ENCODE results near the gene RAC2.
"Not testable (repeated sequence)": the region's sequence is repeated elsewhere in the genome, so short reads cannot be mapped to it uniquely, and the experiment has no call there.

RAC2 gene

DNA sequence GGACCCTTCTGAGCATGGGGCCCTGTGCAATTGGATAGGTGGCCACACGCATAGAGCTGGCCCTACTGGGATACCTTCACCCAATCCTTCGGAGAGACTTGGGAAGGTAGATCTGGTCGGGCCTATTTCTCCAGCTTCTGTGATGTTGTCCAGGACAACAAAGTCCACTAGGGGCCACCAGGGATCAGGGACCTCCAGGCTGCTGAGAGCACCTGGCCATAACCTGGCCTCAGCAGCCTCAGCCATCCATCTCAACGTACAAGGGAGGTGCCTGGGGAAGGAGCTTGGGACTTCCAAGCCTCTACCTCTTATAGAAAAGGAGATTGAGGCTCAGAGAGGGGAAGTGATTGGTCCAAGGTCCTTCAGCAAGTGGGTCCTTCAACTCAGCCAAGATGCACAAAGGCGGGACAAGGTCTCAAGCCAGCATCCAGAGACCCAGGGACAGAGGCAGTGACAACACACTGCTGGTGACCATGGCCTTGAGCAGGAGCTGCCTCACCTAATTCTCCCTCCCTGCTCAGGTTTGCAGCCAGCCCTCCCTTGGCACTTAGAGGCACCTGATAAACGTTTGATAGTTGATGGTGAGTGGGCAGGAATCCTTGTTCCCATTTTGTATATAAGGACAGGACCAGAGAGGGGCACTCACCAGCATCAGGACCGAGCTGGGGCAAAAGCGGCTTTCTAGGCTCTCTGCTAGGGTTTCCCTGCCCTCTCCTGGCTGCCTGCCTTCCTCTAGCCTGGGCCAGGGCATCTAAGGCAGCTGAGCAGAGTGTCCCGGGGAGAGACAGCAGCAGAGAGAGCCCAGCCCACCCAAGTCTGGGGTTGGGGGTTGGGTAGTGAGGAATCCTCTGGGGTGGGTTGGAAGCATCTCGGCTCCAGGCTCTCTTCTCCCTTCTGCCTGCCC, 4.5 kb downstream of the RAC2 start:
- Histone ChIP-seq H3K36me3 (ENCODE audit: insufficient read depth, low read depth, low read length) (no peaks in the 10 kb centered on the region), H3K27ac (ENCODE audit: low read length) (no peak overlapping the region), H3K4me1 (ENCODE audit: insufficient read depth, low read length) (no peaks in the 10 kb centered on the region), H3K9me3 (ENCODE audit: insufficient read depth, low read depth, low read length) (no peaks in the 10 kb centered on the region), H3K27me3 (ENCODE audit: insufficient read depth, low read length) (no peaks in the 10 kb centered on the region), H3K4me3 (ENCODE audit: low read length) (no peak overlapping the region), H3K9ac (ENCODE audit: low read depth, low read length) (no peak overlapping the region)

DNA sequence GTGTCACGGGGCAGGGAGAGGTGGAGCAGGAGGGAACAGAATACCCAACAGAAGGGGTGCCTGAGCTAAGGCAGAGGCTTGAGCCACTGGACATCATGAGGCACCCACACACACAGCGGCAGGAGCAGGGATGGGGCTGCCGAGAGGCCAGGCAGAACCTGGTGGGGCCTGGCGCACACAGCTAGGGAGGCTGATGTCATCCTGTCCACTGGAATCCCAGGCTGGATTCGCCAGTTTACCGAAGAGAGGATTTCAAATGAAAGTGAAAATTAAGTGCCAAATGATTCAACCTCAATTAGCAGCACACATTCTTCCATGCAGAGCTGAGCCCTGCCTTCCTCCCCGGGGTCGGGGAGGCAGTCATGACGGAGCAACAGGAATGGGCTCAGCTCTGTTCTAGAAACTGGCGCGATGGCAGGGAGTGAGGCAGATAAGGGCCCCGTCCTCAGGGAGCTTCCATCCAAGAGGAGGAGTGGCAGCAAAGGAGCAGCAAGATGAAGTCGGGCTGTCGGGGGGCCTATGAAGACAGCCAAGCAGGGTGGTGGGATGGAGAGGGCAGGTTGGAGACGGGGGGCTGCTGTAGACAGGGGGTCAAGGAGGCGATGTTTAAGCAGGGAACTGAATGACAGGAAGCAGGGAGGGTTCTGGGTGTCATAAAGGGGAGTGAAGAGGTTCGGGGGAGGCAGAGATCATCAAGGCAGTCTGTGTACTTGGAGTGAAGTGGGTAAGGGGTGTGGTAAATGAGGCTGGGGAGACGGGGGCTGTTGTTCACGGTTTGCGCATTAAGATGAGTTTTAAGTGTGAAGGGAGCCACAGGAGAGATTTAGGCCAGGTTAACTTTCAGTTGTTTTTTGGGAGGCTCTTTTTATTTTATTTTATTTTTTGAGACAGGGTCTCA, 6.4 kb downstream of the RAC2 start:
- Histone ChIP-seq H3K4me1 (ENCODE audit: insufficient read depth, low read length) (no peaks in the 10 kb centered on the region), H3K36me3 (ENCODE audit: insufficient read depth, low read depth, low read length) (no peaks in the 10 kb centered on the region), H3K9ac (ENCODE audit: low read depth, low read length) (no peak overlapping the region), H3K27ac (ENCODE audit: low read length) (no peak overlapping the region), H3K9me3 (ENCODE audit: insufficient read depth, low read depth, low read length) (no peaks in the 10 kb centered on the region), H3K4me3 (ENCODE audit: low read length) (no peak overlapping the region), H3K27me3 (ENCODE audit: insufficient read depth, low read length) (no peaks in the 10 kb centered on the region)

DNA sequence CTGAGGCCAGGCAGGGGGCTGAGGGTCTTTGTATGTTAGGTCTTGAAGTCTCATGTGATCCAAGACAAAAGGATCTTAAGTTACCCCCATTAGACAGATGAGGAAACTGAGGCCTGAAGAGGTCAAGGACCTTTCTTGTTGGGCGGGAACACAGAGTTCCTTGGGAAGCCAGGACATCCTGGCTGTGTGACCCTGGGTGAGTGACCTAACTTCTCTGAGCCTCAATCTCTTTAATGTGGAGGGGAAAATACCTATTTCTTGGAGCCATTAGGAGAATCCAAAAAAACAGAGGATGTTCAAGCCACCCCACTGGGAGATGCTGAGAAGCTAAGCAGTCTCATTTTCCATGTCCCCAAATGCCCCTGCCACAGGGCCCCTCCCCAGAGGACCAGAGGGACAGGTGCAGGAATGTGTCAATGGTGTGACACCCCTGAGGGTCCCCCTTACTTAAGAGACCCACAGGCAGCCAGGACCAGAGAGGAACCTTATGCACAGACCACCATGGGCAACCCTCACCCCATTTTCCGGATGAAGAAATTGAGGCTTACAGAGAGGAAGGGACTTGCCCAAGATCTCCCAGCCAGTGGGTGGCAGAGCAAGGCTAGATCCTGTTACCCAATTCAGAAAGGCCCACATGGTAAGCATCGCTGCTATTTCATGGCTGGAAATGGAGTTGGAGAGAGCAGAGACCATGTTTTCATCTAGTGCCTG, 8.0 kb downstream of the RAC2 start:
- Histone ChIP-seq H3K36me3 (ENCODE audit: insufficient read depth, low read depth, low read length) (no peaks in the 10 kb centered on the region), H3K9me3 (ENCODE audit: insufficient read depth, low read depth, low read length) (no peaks in the 10 kb centered on the region), H3K27me3 (ENCODE audit: insufficient read depth, low read length) (no peaks in the 10 kb centered on the region), H3K27ac (ENCODE audit: low read length) (no peak overlapping the region), H3K4me1 (ENCODE audit: insufficient read depth, low read length) (no peaks in the 10 kb centered on the region), H3K9ac (ENCODE audit: low read depth, low read length) (no peak overlapping the region), H3K4me3 (ENCODE audit: low read length) (no peak overlapping the region)

DNA sequence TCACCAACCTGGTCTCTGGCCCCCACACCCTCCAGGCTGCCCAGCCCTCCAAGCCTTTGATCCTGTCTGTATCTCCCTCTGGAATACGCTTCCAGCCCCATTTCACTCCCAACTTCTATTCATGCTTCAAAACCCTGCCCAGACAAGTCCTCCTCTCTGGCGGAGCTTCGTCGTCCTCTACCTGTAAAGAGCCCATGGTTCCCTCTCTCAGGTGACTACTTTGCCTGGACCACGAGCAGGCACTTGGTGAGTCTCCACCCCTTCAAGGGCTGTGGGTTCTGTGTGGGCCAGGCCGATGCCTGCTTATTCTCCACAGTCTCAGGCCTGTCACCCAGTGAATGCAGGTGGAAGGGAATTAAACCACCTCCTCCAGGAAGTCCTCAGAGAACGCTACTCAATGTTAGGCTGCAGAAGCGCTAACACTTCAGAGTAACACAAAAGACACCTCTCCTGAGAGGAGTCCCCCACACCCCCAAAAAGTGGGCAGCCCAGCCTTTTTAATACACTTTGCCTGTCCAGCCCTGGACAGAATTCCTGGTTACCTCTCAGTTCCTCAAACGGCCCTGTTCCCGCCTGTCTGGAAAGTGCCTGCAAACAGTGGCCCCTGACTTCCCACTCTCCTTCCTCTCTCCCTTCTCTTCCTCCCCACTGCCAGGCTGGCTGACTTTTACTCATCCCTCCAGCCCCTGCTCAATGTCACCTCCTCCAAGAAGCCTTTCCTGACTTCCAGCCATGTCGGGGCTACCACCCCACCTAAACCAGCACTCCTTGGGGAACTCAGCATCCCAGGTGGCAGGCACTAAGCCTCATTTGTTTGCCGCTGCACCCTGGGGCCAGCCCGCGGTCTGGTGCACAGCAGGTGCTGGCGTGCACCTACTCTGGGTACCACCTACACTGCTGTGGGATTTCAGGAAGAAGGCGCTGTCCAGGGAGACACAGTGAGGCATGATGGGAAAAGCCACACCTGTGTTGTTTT, 9.0 kb downstream of the RAC2 start:
- H3K4me1 ChIP-seq (ENCODE audit: insufficient read depth, low read length) = no peaks in the 10 kb centered on the region

DNA sequence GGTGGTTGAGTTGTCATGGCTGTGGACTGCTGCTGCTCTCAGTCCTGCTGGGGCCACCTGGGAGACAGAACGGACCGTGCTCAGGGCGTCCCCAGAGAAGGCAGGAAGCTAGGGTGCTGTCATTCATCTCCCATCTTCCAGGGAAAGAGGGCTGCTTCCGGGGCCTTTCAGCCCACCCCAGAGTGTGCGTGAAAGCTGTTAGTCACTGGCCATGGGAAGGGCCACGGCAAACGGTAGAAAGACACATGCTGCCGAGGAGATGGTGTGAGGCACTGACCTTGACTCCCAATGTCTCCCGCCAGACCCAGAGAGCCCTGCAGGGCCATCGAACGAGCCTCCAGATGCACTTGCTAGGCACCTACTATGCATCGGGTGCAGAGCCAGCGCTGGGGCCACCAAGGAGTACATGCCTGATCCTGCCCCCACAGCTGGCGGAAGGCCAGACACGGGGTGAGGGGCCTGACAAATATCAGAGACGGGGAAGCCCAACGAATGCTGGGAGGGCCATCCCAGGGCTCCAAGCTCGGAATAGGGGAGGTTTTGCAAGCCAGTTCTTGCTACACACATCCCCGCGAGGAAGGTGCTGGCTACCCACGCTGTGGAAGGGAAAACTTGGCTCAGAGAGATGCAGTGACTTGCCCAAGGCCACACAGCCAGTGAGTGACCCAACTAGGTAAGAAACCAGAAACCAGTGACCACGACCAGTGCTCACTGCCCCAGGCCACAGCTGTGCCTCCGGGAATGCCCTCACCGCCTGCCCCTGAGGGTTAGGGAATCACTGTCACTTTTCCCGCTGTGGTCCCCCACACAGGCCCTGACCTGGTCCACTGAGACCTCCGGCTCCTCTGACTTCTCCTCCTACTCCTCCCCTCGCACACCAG, 10.1 kb downstream of the RAC2 start:
- Histone ChIP-seq H3K27me3 (ENCODE audit: insufficient read depth, low read length) (no peaks in the 10 kb centered on the region), H3K9me3 (ENCODE audit: insufficient read depth, low read depth, low read length) (no peaks in the 10 kb centered on the region), H3K9ac (ENCODE audit: low read depth, low read length) (no peak overlapping the region), H3K36me3 (ENCODE audit: insufficient read depth, low read depth, low read length) (no peaks in the 10 kb centered on the region), H3K4me3 (ENCODE audit: low read length) (no peak overlapping the region), H3K27ac (ENCODE audit: low read length) (no peak overlapping the region), H3K4me1 (ENCODE audit: insufficient read depth, low read length) (no peaks in the 10 kb centered on the region)

More for the DNA sequence above, 9.0 kb downstream of the RAC2 start:
- Histone ChIP-seq H3K4me3 (ENCODE audit: low read length) (no peak overlapping the region), H3K9me3 (ENCODE audit: insufficient read depth, low read depth, low read length) (no peaks in the 10 kb centered on the region), H3K27ac (ENCODE audit: low read length) (no peak overlapping the region), H3K9ac (ENCODE audit: low read depth, low read length) (no peak overlapping the region), H3K36me3 (ENCODE audit: insufficient read depth, low read depth, low read length) (no peaks in the 10 kb centered on the region), H3K27me3 (ENCODE audit: insufficient read depth, low read length) (no peaks in the 10 kb centered on the region)

DNA sequence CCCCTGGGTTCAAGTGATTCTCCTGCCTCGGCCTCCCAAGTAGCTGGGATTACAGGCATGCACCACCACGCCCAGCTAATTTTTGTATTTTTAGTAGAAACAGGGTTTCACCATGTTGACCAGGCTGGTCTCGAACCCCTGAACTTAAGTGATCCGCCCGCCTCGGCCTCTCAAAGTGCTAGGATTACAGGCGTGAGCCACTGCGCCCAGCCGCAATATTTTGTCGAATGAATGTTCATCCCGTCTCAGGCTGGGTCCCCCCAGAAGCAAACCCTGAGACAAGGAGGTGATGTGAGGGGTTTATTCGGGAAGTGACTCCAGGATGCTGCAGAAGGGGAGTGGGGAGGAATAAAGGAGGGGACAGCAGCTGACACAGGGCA, 10.7 kb downstream of the RAC2 start:
- H3K36me3 ChIP-seq (ENCODE audit: insufficient read depth, low read depth, low read length); H3K27me3 ChIP-seq (ENCODE audit: insufficient read depth, low read length); H3K27ac ChIP-seq (ENCODE audit: low read length); H3K9ac ChIP-seq (ENCODE audit: low read depth, low read length); H3K4me1 ChIP-seq (ENCODE audit: insufficient read depth, low read length); H3K4me3 ChIP-seq (ENCODE audit: low read length); H3K9me3 ChIP-seq (ENCODE audit: insufficient read depth, low read depth, low read length): not testable (repeated sequence)

DNA sequence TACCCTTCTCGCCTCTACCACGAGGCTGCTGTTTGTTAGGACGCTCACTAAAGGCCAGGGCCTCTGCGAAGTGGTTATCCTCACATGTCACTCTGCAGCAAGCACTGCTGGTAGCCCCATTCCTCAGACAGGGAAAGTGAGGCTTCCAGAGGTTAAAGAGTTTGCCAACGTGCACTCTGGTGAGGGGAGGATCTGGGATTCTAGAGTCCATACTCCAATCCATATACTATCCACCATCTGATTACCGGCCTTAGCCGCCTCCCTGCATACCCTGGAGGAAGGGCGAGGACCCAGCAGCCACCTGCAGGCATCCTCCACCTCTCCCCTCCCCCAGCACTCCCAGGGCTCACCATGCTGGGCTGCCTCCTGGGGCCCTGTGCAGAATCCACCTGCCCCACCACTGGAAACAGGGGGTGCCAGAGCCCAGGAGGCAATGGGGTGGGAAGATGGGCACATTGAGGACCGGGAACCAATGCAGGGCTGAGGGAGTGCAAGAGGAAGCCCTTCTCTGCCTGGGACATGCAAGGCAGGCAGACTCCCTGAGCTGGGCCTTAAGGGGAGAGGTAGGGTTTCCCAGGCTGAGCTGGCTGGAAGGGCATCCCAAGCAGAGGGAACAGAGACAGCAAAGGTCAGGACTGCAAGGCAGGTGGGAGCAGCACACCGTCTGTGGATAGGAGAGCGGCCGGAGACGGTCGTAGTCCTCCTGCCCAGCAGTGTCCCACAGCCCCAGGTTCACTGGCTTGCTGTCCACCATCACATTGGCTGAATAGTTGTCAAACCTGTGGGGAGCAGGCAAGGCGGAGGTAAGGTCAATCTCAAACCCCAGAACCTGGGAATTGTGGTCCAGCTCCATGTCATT, 11.7 kb downstream of the RAC2 start:
- Histone ChIP-seq H3K36me3 (ENCODE audit: insufficient read depth, low read depth, low read length) (no peaks in the 10 kb centered on the region), H3K4me1 (ENCODE audit: insufficient read depth, low read length) (no peaks in the 10 kb centered on the region)

DNA sequence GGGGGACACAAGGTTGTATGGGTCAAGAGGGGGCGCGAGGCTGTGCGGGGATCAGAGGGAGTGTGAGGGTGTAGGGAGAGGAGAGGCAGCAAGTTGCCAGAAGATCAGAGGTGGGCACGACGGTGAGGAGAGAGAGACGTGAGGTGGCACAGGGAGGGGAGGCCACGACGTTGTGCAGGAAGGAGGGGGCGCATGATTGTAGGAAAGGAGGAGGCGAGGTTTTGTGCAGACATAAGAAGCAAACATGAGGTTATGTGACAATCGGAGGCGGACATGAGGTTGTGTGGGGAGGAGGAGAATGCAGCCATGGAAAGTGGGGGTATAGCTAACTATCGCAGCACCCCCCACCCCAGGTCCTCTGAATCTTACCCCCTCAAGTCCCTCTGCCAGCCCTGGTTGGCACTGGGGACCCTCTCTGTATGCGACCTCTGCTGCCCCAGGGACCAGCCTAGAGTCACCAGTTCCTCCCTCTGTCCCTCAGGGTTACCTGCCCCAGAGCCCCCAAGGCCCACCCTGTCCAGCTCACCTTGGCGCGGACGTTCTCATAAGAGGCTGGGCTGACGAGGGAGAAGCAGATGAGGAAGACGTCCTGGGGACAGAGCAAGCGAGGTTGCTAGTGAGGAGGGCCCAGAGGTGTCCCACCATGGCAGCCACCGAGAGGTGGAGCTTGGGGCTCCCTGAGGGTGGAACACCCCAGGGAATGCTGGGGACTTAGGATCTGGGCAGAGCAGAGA, 12.5 kb downstream of the RAC2 start:
- no peaks in the 10 kb centered on the region for H3K9me3 ChIP-seq (ENCODE audit: insufficient read depth, low read depth, low read length)
- H3K4me3 ChIP-seq (ENCODE audit: low read length) = no peak overlapping the region
- no peaks in the 10 kb centered on the region for H3K27me3 ChIP-seq (ENCODE audit: insufficient read depth, low read length)
- H3K4me1 ChIP-seq (ENCODE audit: insufficient read depth, low read length) = no peaks in the 10 kb centered on the region
- no peaks in the 10 kb centered on the region for H3K36me3 ChIP-seq (ENCODE audit: insufficient read depth, low read depth, low read length)
- H3K27ac ChIP-seq (ENCODE audit: low read length) = no peak overlapping the region
- H3K9ac ChIP-seq (ENCODE audit: low read depth, low read length) = no peak overlapping the region

More for the DNA sequence above, 11.7 kb downstream of the RAC2 start:
- Histone ChIP-seq H3K9ac (ENCODE audit: low read depth, low read length) (no peak overlapping the region), H3K4me3 (ENCODE audit: low read length) (no peak overlapping the region), H3K27ac (ENCODE audit: low read length) (no peak overlapping the region), H3K27me3 (ENCODE audit: insufficient read depth, low read length) (no peaks in the 10 kb centered on the region), H3K9me3 (ENCODE audit: insufficient read depth, low read depth, low read length) (no peaks in the 10 kb centered on the region)

DNA sequence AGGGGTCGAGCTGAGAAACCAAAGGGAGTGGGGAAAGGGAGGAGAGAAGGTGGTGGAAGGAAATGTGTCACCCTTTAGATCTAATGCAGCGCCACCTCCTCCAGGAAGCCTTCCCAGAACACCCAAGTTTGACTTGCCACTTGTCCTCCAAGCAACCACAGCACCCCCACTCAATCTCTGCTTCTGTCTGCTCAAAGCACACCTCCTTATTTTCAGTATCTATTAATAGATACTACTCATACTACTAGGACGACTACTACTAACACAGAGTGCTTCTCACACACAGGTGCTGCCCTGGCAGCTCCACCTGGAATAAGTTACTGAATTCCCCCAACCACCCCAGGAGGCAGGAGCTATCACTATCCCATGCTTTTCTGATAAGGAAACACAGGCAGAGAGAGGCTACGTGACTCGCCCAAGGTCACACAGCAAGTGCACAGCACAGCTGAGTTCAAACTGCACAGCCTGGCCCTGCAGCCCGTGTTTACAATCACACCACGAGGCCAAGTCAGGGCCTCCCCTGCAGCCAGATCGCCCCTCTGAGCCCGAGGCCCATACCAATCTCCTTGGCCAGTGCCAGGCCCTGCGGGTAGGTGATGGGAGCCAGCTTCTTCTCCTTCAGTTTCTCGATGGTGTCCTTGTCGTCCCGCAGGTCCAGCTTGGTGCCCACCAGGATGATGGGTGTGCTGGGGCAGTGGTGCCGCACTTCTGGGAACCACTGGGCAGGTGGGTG, 13.2 kb downstream of the RAC2 start:
- Histone ChIP-seq H3K4me3 (ENCODE audit: low read length) (no peak overlapping the region), H3K4me1 (ENCODE audit: insufficient read depth, low read length) (no peaks in the 10 kb centered on the region), H3K9me3 (ENCODE audit: insufficient read depth, low read depth, low read length) (no peaks in the 10 kb centered on the region), H3K27ac (ENCODE audit: low read length) (no peak overlapping the region), H3K9ac (ENCODE audit: low read depth, low read length) (no peak overlapping the region), H3K36me3 (ENCODE audit: insufficient read depth, low read depth, low read length) (no peaks in the 10 kb centered on the region), H3K27me3 (ENCODE audit: insufficient read depth, low read length) (no peaks in the 10 kb centered on the region)

Measured in iPS-20b (cell line).